Vagina (tissue), 2 donors: ENCODE data around the gene TSPAN15. TPM values are rescaled to one million over a fixed set of nuclear protein-coding genes. Genes with fewer than 3 reads are reported as not detected.

Experiments used
- DNase-seq, 2 donors: peaks; one replicate each; pipeline ENCODE4 v3.0.0-alpha.2; 2017; ENCODE audit errors: extremely low spot score in 2 of 2
- H3K27ac ChIP-seq: fragments of 200-600 bp; sonication (generic); one replicate; pipeline ENCODE4 v1.5.1; 2019
- H3K27me3 ChIP-seq: fragments of 200-600 bp; sonication (generic); one replicate; pipeline ENCODE4 v1.5.1; 2019
- H3K36me3 ChIP-seq, 2 donors: fragments of 200-600 bp; sonication (generic); one replicate each; pipeline ENCODE4 v1.5.1; 2017 to 2019
- H3K4me1 ChIP-seq: fragments of 200-600 bp; sonication (generic); one replicate; pipeline ENCODE4 v1.5.1; 2019
- H3K4me3 ChIP-seq, 2 donors: fragments of 200-600 bp; sonication (generic); 1 replicate in 1 of 2; 2 replicates in 1 of 2; pipeline ENCODE4 v1.5.1; 2016 to 2019
- H3K9me3 ChIP-seq: fragments of 200-600 bp; sonication (generic); one replicate; pipeline ENCODE4 v1.5.1; 2019
- CTCF ChIP-seq, 3 experiments: fragments of 450-650 bp in 2 of 3; fragments of 200-600 bp in 1 of 3; sonication (generic) in 1 of 3; IDR thresholded peaks; one replicate each; pipeline ENCODE4 v1.5.1; 2017 to 2019; ENCODE audit warnings: antibody characterized with exemption in 3 of 3, mild to moderate bottlenecking in 2 of 3, moderate library complexity in 2 of 3
- POLR2A ChIP-seq, 2 donors: fragments of 450-650 bp; IDR thresholded peaks; one replicate each; pipeline ENCODE4 v1.6.1; 2017; ENCODE audit warnings: antibody characterized with exemption in 2 of 2, mild to moderate bottlenecking in 2 of 2, moderate library complexity in 2 of 2
- POLR2AphosphoS5 ChIP-seq, 2 donors: sonication (generic); formaldehyde crosslinking; IDR thresholded peaks; one replicate each; pipeline ENCODE4 v1.9.0; 2017; ENCODE audit warnings: antibody characterized with exemption in 2 of 2, mild to moderate bottlenecking in 2 of 2, low read depth in 1 of 2; ENCODE audit not compliant: insufficient read depth in 1 of 2
- intact Hi-C: fragments of 100-400 bp; cut with DNase I; formaldehyde crosslinking; loops from one replicate; pipeline ENCODE4 v1.15.1; 2023
- total RNA-seq: library from RNA; depleted of rRNA; stranded (reverse); fragments of >200 nt; gene quantifications from one replicate; pipeline ENCODE4 v1.2.3, GENCODE V29; 2016

The TSPAN15 gene
- total RNA-seq, 1 donor from 2014 or later = 26.5 TPM

- peak overlapping the region in 1 of 2 donors; percentile 37 for H3K4me3 ChIP-seq
- intact Hi-C loops = no loop called here
- DNase-seq = no peak
These were observed 43.5 kb upstream of the TSPAN15 start for GRCh38 chr10:69407621-69408301.

GRCh38 chr10:69408318-69409175, 42.7 kb upstream of the TSPAN15 start:
- intact Hi-C loops = no loop called here
- DNase-seq = no peak
- Histone ChIP-seq H3K9me3 (no peaks in the 10 kb centered on the region), H3K4me1 (peaks cover 54% of the 10 kb centered on the region), H3K36me3 (no peaks in the 10 kb centered on the region), H3K27ac (peak overlapping the region; percentile 89), H3K4me3 (peak overlapping the region; percentile 37 to 44), H3K27me3 (no peaks in the 10 kb centered on the region)
- TF ChIP-seq POLR2AphosphoS5 (IDR thresholded peaks at IDR 0.05; ENCODE audit: insufficient read depth in 1 of 2, low read depth in 1 of 2) = peak; percentile 58 to 73
- peak; percentile 17 to 91 (median 21) for TF ChIP-seq CTCF (IDR thresholded peaks at IDR 0.05)
- no peak for TF ChIP-seq POLR2A (IDR thresholded peaks at IDR 0.05)

More at GRCh38 chr10:69407621-69408301, 43.5 kb upstream of the TSPAN15 start:
- Histone ChIP-seq H3K36me3 (no peaks in the 10 kb centered on the region), H3K27me3 (no peaks in the 10 kb centered on the region), H3K4me1 (peaks cover 57% of the 10 kb centered on the region), H3K9me3 (no peaks in the 10 kb centered on the region), H3K27ac (peak overlapping the region; percentile 89)
- TF ChIP-seq CTCF (IDR thresholded peaks at IDR 0.05) (peak in 1 of 3 experiments; percentile 6), POLR2A (IDR thresholded peaks at IDR 0.05) (no peak)

- H3K4me3 ChIP-seq = peak overlapping the region; percentile 37 to 44
- peak overlapping the region; percentile 89 for H3K27ac ChIP-seq
- H3K9me3 ChIP-seq = no peaks in the 10 kb centered on the region
- intact Hi-C loops = no loop called here
- no peak for DNase-seq
- peaks cover 50% of the 10 kb centered on the region for H3K4me1 ChIP-seq
- H3K36me3 ChIP-seq = no peaks in the 10 kb centered on the region
- no peaks in the 10 kb centered on the region for H3K27me3 ChIP-seq
- TF ChIP-seq POLR2AphosphoS5 (IDR thresholded peaks at IDR 0.05; ENCODE audit: insufficient read depth in 1 of 2, low read depth in 1 of 2) (peak in 1 of 2 donors; percentile 4), POLR2A (IDR thresholded peaks at IDR 0.05) (no peak), CTCF (IDR thresholded peaks at IDR 0.05) (no peak)
These were observed 42.1 kb upstream of the TSPAN15 start for GRCh38 chr10:69409176-69409495.

GRCh38 chr10:69409968-69410367, 41.3 kb upstream of the TSPAN15 start:
- no peak for DNase-seq
- Histone ChIP-seq H3K4me3 (no peak overlapping the region), H3K9me3 (no peaks in the 10 kb centered on the region), H3K36me3 (no peaks in the 10 kb centered on the region), H3K27ac (peak overlapping the region; percentile 89), H3K4me1 (peaks cover 47% of the 10 kb centered on the region), H3K27me3 (no peaks in the 10 kb centered on the region)
- intact Hi-C loops = loop anchor here (10.0 kb wide), 1 partner anchor 405 kb away; no protein-coding TSS in a partner anchor
- TF ChIP-seq POLR2A (IDR thresholded peaks at IDR 0.05) (no peak), CTCF (IDR thresholded peaks at IDR 0.05) (no peak), POLR2AphosphoS5 (IDR thresholded peaks at IDR 0.05; ENCODE audit: insufficient read depth in 1 of 2, low read depth in 1 of 2) (no peak)
